Fibroblast of pulmonary artery (primary cell): ENCODE measurements around the gene PAPPA.
A peak's percentile ranks its signal among the peaks of the same experiment; 100 is the strongest.

Experiments used
- DNase-seq: peaks from one replicate; pipeline ENCODE4 v3.0.0-alpha.2; 2010; ENCODE audit warnings: low read depth
- H3K4me3 ChIP-seq: replicated peaks from 2 replicates; pipeline ENCODE4 v1.5.1; 2011; ENCODE audit warnings: low read depth, mild to moderate bottlenecking, control low read depth, low read length, moderate library complexity
- CTCF ChIP-seq: IDR thresholded peaks from 2 replicates; pipeline ENCODE4 v1.5.1; 2011; ENCODE audit warnings: mild to moderate bottlenecking, control low read depth, low read length, inconsistent platforms; ENCODE audit errors: missing control alignments

PAPPA gene

GRCh38 chr9:116223926-116224325 lies 70.3 kb downstream of the PAPPA start:
- no peak for DNase-seq
- TF ChIP-seq CTCF, result no peak
- H3K4me3 ChIP-seq, result no peak overlapping the region

GRCh38 chr9:116230051-116230632 lies 76.6 kb downstream of the PAPPA start:
- peak; percentile 38 for DNase-seq
- TF ChIP-seq CTCF, result no peak
- H3K4me3 ChIP-seq, result no peak overlapping the region

- H3K4me3 ChIP-seq, result no peak overlapping the region
- no peak for TF ChIP-seq CTCF
- peak; percentile 64 for DNase-seq
Observed at GRCh38 chr9:116232424-116233159, 79.0 kb downstream of the PAPPA start.

GRCh38 chr9:116233160-116233530 lies 79.6 kb downstream of the PAPPA start:
- no peak for DNase-seq
- H3K4me3 ChIP-seq, result no peak overlapping the region
- no peak for TF ChIP-seq CTCF

GRCh38 chr9:116234081-116234480 lies 80.5 kb downstream of the PAPPA start:
- peak; percentile 97 for DNase-seq
- no peak for TF ChIP-seq CTCF
- no peak overlapping the region for H3K4me3 ChIP-seq

- no peak for TF ChIP-seq CTCF
- no peak for DNase-seq
- H3K4me3 ChIP-seq, result no peak overlapping the region
Observed at GRCh38 chr9:116236979-116237378, 83.4 kb downstream of the PAPPA start.

- DNase-seq, result no peak
- TF ChIP-seq CTCF, result no peak
- H3K4me3 ChIP-seq, result no peak overlapping the region
Observed at GRCh38 chr9:116237456-116237855, 83.9 kb downstream of the PAPPA start.
